WTC11 (cell line): ENCODE measurements around the gene FAM161B.

ENCODE experiments used
- CTCF ChIP-seq: fragments of 200-600 bp; IDR thresholded peaks from 2 replicates; pipeline ENCODE4 v1.8.0; 2022; ENCODE audit warnings: antibody characterized with exemption
- FOXP1 ChIP-seq: sonication (generic); formaldehyde crosslinking; IDR thresholded peaks from 2 replicates; pipeline ENCODE4 v1.8.0; 2022; ENCODE audit warnings: missing genetic modification reagents, mild to moderate bottlenecking, moderate library complexity, borderline replicate concordance
- GABPB1 ChIP-seq: sonication (generic); formaldehyde crosslinking; IDR thresholded peaks from 2 replicates; pipeline ENCODE4 v1.8.1; 2023; ENCODE audit warnings: mild to moderate bottlenecking, missing genetic modification reagents
- NR2C2 ChIP-seq: sonication (generic); formaldehyde crosslinking; IDR thresholded peaks from 2 replicates; pipeline ENCODE4 v1.8.0; 2022; ENCODE audit warnings: mild to moderate bottlenecking, missing genetic modification reagents
- PRRX2 ChIP-seq: fragments of 250-450 bp; sonication (Bioruptor Pico); IDR thresholded peaks from 2 replicates; pipeline ENCODE4 v1.8.0; 2021; ENCODE audit warnings: mild to moderate bottlenecking
- RELA ChIP-seq: sonication (generic); formaldehyde crosslinking; IDR thresholded peaks from 2 replicates; pipeline ENCODE4 v1.8.1; 2022; ENCODE audit warnings: missing genetic modification reagents, mild to moderate bottlenecking, borderline replicate concordance
- SP1 ChIP-seq: sonication (generic); formaldehyde crosslinking; conservative IDR thresholded peaks from 2 replicates; pipeline ENCODE4 v1.8.1; 2022; ENCODE audit warnings: missing genetic modification reagents
- TF ChIP-seq, protein P1 (sequence below): sonication (generic); formaldehyde crosslinking; IDR thresholded peaks from 2 replicates; pipeline ENCODE4 v1.8.1; 2023; ENCODE audit warnings: mild to moderate bottlenecking, missing genetic modification reagents
- TF ChIP-seq, protein P2 (sequence below): sonication (generic); formaldehyde crosslinking; IDR thresholded peaks from 2 replicates; pipeline ENCODE4 v1.8.1; 2022; ENCODE audit warnings: low read depth, missing genetic modification reagents, borderline replicate concordance

DNA sequence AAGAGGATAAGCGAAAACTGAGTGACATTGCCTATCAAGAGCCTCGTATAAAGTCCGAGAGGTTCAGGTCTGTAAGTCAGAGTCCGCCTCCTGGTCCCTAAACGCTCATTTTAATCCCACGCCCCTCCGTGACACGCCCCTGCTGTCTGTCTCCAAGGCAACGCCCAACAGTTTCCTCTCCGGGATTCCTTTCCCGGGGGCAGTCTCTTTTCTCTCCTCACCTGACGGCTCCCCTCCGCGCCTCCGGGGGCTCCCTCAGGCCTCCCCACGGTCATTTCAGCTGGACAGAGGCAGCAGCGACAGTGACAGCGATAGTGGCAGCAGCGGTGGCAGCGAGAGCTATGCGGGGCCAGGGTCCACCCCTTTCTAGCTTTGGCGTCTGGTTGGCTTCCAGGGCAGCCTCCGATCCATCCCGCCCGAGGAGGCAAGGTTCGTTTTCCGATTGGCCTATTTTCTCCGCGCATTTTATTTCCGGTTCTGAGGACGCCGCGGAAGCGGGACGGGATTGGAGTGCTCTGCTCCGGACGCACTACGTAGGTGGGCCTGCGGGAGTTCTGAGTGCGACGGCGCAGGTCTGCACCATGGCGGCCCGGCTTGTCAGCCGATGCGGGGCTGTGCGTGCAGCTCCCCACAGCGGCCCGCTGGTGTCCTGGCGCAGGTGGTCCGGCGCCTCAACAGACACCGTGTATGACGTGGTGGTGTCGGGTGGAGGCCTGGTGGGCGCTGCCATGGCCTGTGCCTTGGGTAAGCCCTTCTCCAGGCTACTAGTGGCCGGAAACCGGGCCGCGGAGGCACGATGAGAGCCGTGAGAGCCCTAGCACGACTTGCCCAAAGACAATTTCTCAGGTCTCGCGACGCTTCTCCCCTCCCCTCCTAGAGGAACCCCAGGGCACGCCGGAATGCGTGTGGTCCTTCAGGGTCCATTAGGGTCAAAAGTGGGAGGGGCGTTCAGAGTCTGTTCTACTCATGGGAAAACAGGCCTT is at the start of gene FAM161B, which contains the start of gene COQ6:
- TF ChIP-seq CTCF (no peak), GABPB1 (CRISPR knock-in tag) (no peak; the same call in none of the 2 replicates), NR2C2 (CRISPR knock-in tag) (no peak), FOXP1 (CRISPR knock-in tag) (peak; percentile 71), RELA (0 out of 2 replicates have a peak, but pooled peaks have one; percentile 55), SP1 (CRISPR knock-in tag) (peak; percentile 78), PRRX2 (CRISPR knock-in tag) (no peak)
- TF ChIP-seq, protein P1, sequence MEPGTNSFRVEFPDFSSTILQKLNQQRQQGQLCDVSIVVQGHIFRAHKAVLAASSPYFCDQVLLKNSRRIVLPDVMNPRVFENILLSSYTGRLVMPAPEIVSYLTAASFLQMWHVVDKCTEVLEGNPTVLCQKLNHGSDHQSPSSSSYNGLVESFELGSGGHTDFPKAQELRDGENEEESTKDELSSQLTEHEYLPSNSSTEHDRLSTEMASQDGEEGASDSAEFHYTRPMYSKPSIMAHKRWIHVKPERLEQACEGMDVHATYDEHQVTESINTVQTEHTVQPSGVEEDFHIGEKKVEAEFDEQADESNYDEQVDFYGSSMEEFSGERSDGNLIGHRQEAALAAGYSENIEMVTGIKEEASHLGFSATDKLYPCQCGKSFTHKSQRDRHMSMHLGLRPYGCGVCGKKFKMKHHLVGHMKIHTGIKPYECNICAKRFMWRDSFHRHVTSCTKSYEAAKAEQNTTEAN (CRISPR knock-in tag): 0 out of 2 replicates have a peak, but pooled peaks have one; percentile 27
- TF ChIP-seq, protein P2, sequence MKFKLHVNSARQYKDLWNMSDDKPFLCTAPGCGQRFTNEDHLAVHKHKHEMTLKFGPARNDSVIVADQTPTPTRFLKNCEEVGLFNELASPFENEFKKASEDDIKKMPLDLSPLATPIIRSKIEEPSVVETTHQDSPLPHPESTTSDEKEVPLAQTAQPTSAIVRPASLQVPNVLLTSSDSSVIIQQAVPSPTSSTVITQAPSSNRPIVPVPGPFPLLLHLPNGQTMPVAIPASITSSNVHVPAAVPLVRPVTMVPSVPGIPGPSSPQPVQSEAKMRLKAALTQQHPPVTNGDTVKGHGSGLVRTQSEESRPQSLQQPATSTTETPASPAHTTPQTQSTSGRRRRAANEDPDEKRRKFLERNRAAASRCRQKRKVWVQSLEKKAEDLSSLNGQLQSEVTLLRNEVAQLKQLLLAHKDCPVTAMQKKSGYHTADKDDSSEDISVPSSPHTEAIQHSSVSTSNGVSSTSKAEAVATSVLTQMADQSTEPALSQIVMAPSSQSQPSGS (CRISPR knock-in tag): no peak
